Peyer's patch (tissue), 4 donors: ENCODE data around the gene SBK3.
"Not testable (repeated sequence)": the region's sequence is repeated elsewhere in the genome, so short reads cannot be mapped to it uniquely, and the experiment has no call there.

Experiments used
- CTCF ChIP-seq, 6 experiments: fragments of 450-650 bp in 4 of 6; fragments of 200-600 bp in 2 of 6; sonication (generic) in 1 of 6; IDR thresholded peaks; one replicate each; pipeline ENCODE4 v1.5.1; 2017 to 2019; ENCODE audit warnings: antibody characterized with exemption in 6 of 6, mild to moderate bottlenecking in 3 of 6, moderate library complexity in 1 of 6
- POLR2A ChIP-seq, 2 donors: fragments of 450-650 bp; IDR thresholded peaks; one replicate each; pipeline ENCODE4 v1.5.1; 2017; ENCODE audit warnings: antibody characterized with exemption in 2 of 2, mild to moderate bottlenecking in 2 of 2, moderate library complexity in 2 of 2

- TF ChIP-seq CTCF, POLR2A (IDR thresholded peaks at IDR 0.05): not testable (repeated sequence)
These were observed 48.5 kb downstream of the SBK3 start for GRCh38 chr19:55496820-55497219.
